Measurements from ENCODE around the gene PNMA8C. TPM values are rescaled to one million over a fixed set of nuclear protein-coding genes. Genes with fewer than 3 reads are reported as not detected.

Gene PNMA8C
- total and polyA plus RNA-seq, 7 donors, result 0.01 TPM; not detected in 6

- intact Hi-C loops (cut with DNase I), result no loop called here
- ATAC-seq, result no peak
- WGBS, 3 donors, result 65 to 80% (median 66%) methylated on average over 5 of the region's 5 CpGs
These were observed 34.3 kb downstream of the PNMA8C start for GRCh38 chr19:46394402-46394797.

GRCh38 chr19:46393456-46394401 is 35.0 kb downstream of the PNMA8C start:
- Histone ChIP-seq H3K4me1 (no peaks in the 10 kb centered on the region), H3K27me3 (ENCODE audit: insufficient read depth in 3 of 3, low read length in 2 of 3) (no peaks in the 10 kb centered on the region), H3K9me3 (no peaks in the 10 kb centered on the region), H3K4me3 (no peak overlapping the region), H3K36me3 (ENCODE audit: insufficient read depth in 1 of 2, low read depth in 1 of 2) (peaks cover under 1 to 36% of the 10 kb centered on the region in 2 donors), H3K27ac (no peak overlapping the region)
- DNase-seq (peak in 1 of 2 donors; percentile 36), ATAC-seq (peak in 1 of 4 donors; percentile 22)
- no peak for TF ChIP-seq CTCF (IDR thresholded peaks at IDR 0.05)
- 60 to 76% (median 65%) methylated on average over 21 of the region's 21 CpGs for WGBS, 3 donors
- intact Hi-C loops (cut with DNase I), result no loop called here

More at GRCh38 chr19:46394402-46394797, 34.3 kb downstream of the PNMA8C start:
- H3K4me1 ChIP-seq, result no peaks in the 10 kb centered on the region
- no peak for TF ChIP-seq CTCF (IDR thresholded peaks at IDR 0.05)
- no peak overlapping the region for H3K4me3 ChIP-seq
- no peak overlapping the region for H3K27ac ChIP-seq
- no peaks in the 10 kb centered on the region for H3K9me3 ChIP-seq
- no peaks in the 10 kb centered on the region for H3K27me3 ChIP-seq (ENCODE audit: insufficient read depth in 3 of 3, low read length in 2 of 3)
- H3K36me3 ChIP-seq (ENCODE audit: insufficient read depth in 1 of 2, low read depth in 1 of 2), result peaks cover 0 to 31% of the 10 kb centered on the region in 2 donors
- DNase-seq, result peak in 1 of 2 donors; percentile 17

DNA sequence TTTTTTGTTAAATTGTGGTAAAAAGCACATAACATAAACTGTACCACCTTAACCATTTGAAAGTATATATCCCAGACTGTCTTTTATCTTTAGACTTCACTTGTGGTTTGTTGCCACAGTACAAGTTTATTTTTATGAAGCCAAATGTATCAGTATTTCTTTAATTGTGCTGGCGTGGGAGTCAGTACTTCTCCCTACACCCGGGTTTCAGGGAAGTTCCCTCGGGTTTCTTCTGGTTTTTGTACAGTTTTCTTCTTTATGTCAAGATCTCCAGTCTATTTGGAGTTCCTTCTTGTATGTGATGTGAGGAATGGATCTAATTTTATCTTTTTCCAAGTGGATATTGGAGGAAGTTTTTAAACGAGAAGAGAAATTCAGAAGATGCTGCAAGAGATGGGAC is 35.9 kb downstream of the PNMA8C start:
- Histone ChIP-seq H3K36me3 (ENCODE audit: insufficient read depth in 1 of 2, low read depth in 1 of 2) (peaks cover 4 to 45% of the 10 kb centered on the region in 2 donors), H3K4me1 (no peaks in the 10 kb centered on the region), H3K27me3 (ENCODE audit: insufficient read depth in 3 of 3, low read length in 2 of 3) (no peaks in the 10 kb centered on the region), H3K9me3 (no peaks in the 10 kb centered on the region), H3K4me3 (no peak overlapping the region), H3K27ac (no peak overlapping the region)
- intact Hi-C loops (cut with DNase I), result no loop called here
- 49 to 62% (median 61%) methylated on average over 4 of the region's 4 CpGs for WGBS, 3 donors
- no peak for TF ChIP-seq CTCF (IDR thresholded peaks at IDR 0.05)
- ATAC-seq, result no peak
- no peak for DNase-seq

- WGBS, 3 donors, result 51 to 58% (median 57%) methylated on average over 21 of the region's 21 CpGs
- intact Hi-C loops (cut with DNase I), result no loop called here
- ATAC-seq, result no peak
These were observed 36.4 kb downstream of the PNMA8C start for GRCh38 chr19:46392252-46392801.

More at GRCh38 chr19:46392252-46392801, 36.4 kb downstream of the PNMA8C start:
- H3K9me3 ChIP-seq, result no peaks in the 10 kb centered on the region
- H3K4me1 ChIP-seq, result no peaks in the 10 kb centered on the region
- H3K4me3 ChIP-seq, result no peak overlapping the region
- no peak for DNase-seq
- no peak for TF ChIP-seq CTCF (IDR thresholded peaks at IDR 0.05)
- H3K27ac ChIP-seq, result no peak overlapping the region
- no peaks in the 10 kb centered on the region for H3K27me3 ChIP-seq (ENCODE audit: insufficient read depth in 3 of 3, low read length in 2 of 3)
- H3K36me3 ChIP-seq (ENCODE audit: insufficient read depth in 1 of 2, low read depth in 1 of 2), result peaks cover 4 to 50% of the 10 kb centered on the region in 2 donors
